Measurements from ENCODE around the gene LRRC3.

DNA sequence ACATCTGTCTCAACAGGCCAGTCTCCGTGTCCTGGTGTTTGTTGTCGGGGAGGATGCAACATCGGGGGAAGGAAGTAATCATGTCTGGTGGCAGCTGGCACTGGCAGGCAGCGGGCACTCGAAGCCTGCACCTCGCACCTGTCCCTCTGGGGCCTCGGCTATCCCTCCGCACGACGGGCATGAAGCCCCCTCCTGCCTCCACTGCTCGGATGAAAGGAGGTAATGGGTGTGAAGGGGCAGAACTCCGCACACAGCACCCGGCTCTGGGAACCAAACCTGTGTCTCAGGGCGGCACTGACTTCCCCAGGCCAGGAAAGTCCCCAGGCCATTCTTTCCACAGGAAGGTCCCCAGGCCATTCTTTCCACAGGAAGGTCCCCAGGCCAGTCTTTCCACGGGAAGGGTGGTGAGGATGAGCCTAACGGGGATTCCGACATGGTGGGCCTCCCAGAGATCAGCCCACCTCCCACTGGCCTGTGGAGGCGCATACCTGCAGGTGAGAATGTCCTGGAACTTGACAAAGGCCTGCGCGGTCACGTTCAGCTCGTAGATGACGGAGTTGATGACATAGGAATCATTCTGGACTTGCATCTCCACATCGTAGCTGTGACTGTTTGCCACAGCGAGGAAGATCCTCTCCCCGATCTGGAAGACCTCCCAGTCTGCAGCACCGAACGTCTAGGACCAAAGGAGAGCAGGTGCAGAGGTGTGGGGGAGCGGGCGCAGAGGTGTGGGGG is 53.6 kb downstream of the LRRC3 start:
- no peak for TF ChIP-seq TCF4 (CRISPR knock-in tag; IDR thresholded peaks at IDR 0.05; ENCODE audit: borderline replicate concordance)
- TF ChIP-seq ZFP30 (CRISPR knock-in tag; IDR thresholded peaks at IDR 0.05): no peak
- TF ChIP-seq, protein P1, sequence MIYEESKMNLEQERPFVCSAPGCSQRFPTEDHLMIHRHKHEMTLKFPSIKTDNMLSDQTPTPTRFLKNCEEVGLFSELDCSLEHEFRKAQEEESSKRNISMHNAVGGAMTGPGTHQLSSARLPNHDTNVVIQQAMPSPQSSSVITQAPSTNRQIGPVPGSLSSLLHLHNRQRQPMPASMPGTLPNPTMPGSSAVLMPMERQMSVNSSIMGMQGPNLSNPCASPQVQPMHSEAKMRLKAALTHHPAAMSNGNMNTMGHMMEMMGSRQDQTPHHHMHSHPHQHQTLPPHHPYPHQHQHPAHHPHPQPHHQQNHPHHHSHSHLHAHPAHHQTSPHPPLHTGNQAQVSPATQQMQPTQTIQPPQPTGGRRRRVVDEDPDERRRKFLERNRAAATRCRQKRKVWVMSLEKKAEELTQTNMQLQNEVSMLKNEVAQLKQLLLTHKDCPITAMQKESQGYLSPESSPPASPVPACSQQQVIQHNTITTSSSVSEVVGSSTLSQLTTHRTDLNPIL (CRISPR knock-in tag; IDR thresholded peaks at IDR 0.05; ENCODE audit: low read depth): no peak
- no peak for TF ChIP-seq OSR1 (CRISPR knock-in tag; IDR thresholded peaks at IDR 0.05)
- TF ChIP-seq, protein P2, sequence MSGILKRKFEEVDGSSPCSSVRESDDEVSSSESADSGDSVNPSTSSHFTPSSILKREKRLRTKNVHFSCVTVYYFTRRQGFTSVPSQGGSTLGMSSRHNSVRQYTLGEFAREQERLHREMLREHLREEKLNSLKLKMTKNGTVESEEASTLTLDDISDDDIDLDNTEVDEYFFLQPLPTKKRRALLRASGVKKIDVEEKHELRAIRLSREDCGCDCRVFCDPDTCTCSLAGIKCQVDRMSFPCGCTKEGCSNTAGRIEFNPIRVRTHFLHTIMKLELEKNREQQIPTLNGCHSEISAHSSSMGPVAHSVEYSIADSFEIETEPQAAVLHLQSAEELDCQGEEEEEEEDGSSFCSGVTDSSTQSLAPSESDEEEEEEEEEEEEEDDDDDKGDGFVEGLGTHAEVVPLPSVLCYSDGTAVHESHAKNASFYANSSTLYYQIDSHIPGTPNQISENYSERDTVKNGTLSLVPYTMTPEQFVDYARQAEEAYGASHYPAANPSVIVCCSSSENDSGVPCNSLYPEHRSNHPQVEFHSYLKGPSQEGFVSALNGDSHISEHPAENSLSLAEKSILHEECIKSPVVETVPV (CRISPR knock-in tag; IDR thresholded peaks at IDR 0.05): no peak
- TF ChIP-seq ARNTL (CRISPR knock-in tag; IDR thresholded peaks at IDR 0.05; ENCODE audit: borderline replicate concordance, low read depth): no peak
